ENCODE data around the gene HPGD.

- TF ChIP-seq, protein P1, sequence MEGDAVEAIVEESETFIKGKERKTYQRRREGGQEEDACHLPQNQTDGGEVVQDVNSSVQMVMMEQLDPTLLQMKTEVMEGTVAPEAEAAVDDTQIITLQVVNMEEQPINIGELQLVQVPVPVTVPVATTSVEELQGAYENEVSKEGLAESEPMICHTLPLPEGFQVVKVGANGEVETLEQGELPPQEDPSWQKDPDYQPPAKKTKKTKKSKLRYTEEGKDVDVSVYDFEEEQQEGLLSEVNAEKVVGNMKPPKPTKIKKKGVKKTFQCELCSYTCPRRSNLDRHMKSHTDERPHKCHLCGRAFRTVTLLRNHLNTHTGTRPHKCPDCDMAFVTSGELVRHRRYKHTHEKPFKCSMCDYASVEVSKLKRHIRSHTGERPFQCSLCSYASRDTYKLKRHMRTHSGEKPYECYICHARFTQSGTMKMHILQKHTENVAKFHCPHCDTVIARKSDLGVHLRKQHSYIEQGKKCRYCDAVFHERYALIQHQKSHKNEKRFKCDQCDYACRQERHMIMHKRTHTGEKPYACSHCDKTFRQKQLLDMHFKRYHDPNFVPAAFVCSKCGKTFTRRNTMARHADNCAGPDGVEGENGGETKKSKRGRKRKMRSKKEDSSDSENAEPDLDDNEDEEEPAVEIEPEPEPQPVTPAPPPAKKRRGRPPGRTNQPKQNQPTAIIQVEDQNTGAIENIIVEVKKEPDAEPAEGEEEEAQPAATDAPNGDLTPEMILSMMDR (IDR thresholded peaks at IDR 0.05) = no peak
- no peak for TF ChIP-seq POLR2A (IDR thresholded peaks at IDR 0.05)
Measured at GRCh38 chr4:174479140-174479539, 43.1 kb downstream of the HPGD start.

Data from body of pancreas (tissue), 4 donors.